ENCODE results near the gene UQCC5.

The UQCC5 gene

GRCh38 chr3:52515192-52515591 is 21.2 kb upstream of the UQCC5 start:
- H3K9me3 ChIP-seq = no peaks in the 10 kb centered on the region
- H3K4me3 ChIP-seq = no peak overlapping the region
- peaks cover 0 to 6% (median 2%) of the 10 kb centered on the region in 4 donors for H3K4me1 ChIP-seq
- intact Hi-C loops (cut with DNase I; ENCODE audit: low total_unique reads) = no loop called here
- DNase-seq = no peak
- H3K27ac ChIP-seq = no peak overlapping the region
- H3K27me3 ChIP-seq = no peaks in the 10 kb centered on the region
- H3K36me3 ChIP-seq = no peaks in the 10 kb centered on the region
- TF ChIP-seq, protein P1, sequence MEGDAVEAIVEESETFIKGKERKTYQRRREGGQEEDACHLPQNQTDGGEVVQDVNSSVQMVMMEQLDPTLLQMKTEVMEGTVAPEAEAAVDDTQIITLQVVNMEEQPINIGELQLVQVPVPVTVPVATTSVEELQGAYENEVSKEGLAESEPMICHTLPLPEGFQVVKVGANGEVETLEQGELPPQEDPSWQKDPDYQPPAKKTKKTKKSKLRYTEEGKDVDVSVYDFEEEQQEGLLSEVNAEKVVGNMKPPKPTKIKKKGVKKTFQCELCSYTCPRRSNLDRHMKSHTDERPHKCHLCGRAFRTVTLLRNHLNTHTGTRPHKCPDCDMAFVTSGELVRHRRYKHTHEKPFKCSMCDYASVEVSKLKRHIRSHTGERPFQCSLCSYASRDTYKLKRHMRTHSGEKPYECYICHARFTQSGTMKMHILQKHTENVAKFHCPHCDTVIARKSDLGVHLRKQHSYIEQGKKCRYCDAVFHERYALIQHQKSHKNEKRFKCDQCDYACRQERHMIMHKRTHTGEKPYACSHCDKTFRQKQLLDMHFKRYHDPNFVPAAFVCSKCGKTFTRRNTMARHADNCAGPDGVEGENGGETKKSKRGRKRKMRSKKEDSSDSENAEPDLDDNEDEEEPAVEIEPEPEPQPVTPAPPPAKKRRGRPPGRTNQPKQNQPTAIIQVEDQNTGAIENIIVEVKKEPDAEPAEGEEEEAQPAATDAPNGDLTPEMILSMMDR (IDR thresholded peaks at IDR 0.05) = no peak

DNA sequence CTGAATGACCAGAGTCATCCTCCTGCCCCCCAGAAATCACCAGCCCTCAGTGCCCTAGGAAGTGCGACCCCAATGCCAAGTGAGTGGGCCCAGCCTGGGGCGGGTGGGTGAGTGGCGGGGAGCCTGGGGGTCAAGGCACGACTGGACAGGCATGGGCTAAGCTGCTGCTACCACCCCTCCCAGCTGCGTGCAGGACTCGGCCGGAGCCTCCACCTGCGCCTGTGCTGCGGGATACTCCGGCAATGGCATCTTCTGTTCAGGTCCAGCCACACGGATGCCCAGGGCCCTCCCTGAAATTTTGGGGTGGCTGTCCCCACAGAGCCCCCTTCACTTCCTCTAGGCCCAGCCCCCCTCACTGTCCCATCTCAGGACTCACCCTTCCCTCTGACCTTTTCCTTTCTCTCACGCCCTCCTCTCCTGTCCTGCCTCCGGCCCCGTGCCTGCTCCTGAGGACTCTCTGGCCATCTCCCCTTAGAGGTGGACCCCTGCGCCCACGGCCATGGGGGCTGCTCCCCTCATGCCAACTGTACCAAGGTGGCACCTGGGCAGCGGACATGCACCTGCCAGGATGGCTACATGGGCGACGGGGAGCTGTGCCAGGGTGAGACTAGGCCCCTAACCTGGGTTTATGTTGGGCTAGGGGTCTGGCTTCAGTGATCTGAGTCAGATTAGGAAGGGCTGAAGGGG is 19.8 kb upstream of the UQCC5 start:
- no peak for DNase-seq
- Histone ChIP-seq H3K27me3 (no peaks in the 10 kb centered on the region), H3K9me3 (no peaks in the 10 kb centered on the region), H3K27ac (no peak overlapping the region), H3K36me3 (no peaks in the 10 kb centered on the region), H3K4me3 (no peak overlapping the region), H3K4me1 (peaks cover 0 to 6% (median 2%) of the 10 kb centered on the region in 4 donors)
- TF ChIP-seq, protein P1 (IDR thresholded peaks at IDR 0.05) = no peak
- intact Hi-C loops (cut with DNase I; ENCODE audit: low total_unique reads) = no loop called here

DNA sequence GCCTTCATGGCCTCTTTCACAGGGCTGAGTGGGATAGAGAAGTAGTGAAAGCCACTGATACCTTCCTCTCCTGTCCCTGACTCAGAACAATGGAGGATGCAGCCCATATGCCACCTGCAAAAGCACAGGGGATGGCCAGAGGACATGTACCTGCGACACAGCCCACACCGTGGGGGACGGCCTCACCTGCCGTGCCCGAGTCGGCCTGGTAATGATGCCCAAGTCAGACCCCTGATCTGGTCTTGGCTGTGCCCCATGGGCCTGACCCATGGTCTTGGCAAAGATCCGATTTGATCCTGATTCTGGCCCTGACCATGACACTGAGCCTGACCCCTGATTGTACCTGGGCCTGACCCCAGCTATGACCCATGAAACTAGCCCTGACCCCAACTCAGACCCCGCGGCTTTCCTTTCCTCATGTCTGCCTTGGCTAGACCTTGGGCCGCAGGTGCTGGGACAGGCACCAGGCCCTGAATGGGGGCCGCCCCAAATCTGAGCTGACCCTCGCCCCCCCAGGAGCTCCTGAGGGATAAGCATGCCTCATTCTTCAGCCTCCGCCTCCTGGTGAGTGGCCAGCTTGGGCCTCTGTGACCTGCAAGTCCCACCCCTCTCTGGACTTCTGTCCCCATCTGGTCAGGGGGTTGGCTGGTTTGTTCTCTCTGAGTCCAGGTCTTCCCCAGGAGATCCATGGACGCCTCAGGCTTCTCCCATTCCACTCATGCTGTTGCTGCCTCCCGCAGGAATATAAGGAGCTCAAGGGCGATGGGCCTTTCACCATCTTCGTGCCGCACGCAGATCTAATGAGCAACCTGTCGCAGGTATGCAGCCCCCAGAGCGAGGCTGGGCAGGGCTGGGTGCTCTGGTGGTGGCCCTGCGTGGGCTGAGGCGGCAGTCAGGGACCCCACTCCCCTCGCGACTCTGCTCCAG is 18.3 kb upstream of the UQCC5 start:
- Histone ChIP-seq H3K27ac (no peak overlapping the region), H3K36me3 (peaks cover 0 to under 1% (median 0%) of the 10 kb centered on the region in 3 donors), H3K9me3 (no peaks in the 10 kb centered on the region), H3K4me1 (peaks cover 0 to 6% (median 2%) of the 10 kb centered on the region in 4 donors), H3K4me3 (peak overlapping the region; percentile 8 to 41), H3K27me3 (no peaks in the 10 kb centered on the region)
- TF ChIP-seq, protein P1 (IDR thresholded peaks at IDR 0.05) = no peak
- intact Hi-C loops (cut with DNase I; ENCODE audit: low total_unique reads) = no loop called here
- no peak for DNase-seq

GRCh38 chr3:52518723-52519444 is 17.5 kb upstream of the UQCC5 start:
- Histone ChIP-seq H3K36me3 (peaks cover 0 to 8% (median 6%) of the 10 kb centered on the region in 3 donors), H3K4me3 (peak overlapping the region; percentile 8 to 41), H3K27me3 (no peaks in the 10 kb centered on the region), H3K4me1 (peaks cover 0 to 6% (median 2%) of the 10 kb centered on the region in 4 donors), H3K9me3 (no peaks in the 10 kb centered on the region), H3K27ac (no peak overlapping the region)
- intact Hi-C loops (cut with DNase I; ENCODE audit: low total_unique reads) = no loop called here
- TF ChIP-seq, protein P1 (IDR thresholded peaks at IDR 0.05) = no peak
- no peak for DNase-seq

DNA sequence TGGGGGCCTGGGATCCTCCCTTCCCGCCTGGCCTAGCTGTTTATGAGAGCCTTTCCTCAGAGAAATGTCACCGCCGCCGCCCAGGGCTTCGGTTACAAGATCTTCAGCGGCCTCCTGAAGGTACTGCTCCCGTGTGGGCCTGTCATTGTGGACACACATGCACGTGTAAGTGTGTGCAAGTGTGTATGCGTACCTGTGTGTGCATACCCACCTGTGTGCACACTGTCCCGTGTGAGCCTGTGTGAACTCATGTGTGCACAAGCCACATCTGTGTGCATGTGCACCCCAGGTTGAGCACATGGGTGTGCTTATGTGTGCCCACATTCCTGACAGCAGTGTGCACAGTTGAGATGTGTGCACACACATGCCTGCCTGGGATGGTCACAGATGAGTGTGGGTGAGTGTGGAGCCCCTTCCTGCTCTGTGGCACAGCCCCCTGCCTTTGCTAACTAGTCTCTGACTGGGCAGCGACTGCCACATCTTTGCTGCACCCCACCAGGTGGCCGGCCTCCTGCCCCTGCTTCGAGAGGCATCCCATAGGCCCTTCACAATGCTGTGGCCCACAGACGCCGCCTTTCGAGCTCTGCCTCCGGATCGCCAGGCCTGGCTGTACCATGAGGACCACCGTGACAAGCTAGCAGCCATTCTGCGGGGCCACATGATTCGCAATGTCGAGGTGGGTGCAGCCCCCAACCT is 16.8 kb upstream of the UQCC5 start:
- H3K4me1 ChIP-seq = peaks cover 0 to 13% (median 5%) of the 10 kb centered on the region in 4 donors
- TF ChIP-seq, protein P1 (IDR thresholded peaks at IDR 0.05) = no peak
- intact Hi-C loops (cut with DNase I; ENCODE audit: low total_unique reads) = no loop called here
- H3K27me3 ChIP-seq = no peaks in the 10 kb centered on the region
- H3K27ac ChIP-seq = no peak overlapping the region
- no peak overlapping the region for H3K4me3 ChIP-seq
- DNase-seq = no peak
- H3K36me3 ChIP-seq = peaks cover 0 to 14% (median 11%) of the 10 kb centered on the region in 3 donors
- no peaks in the 10 kb centered on the region for H3K9me3 ChIP-seq

All from tibial artery (tissue), 4 donors.